ENCODE measurements around the gene MRPS5.

Gene MRPS5

DNA sequence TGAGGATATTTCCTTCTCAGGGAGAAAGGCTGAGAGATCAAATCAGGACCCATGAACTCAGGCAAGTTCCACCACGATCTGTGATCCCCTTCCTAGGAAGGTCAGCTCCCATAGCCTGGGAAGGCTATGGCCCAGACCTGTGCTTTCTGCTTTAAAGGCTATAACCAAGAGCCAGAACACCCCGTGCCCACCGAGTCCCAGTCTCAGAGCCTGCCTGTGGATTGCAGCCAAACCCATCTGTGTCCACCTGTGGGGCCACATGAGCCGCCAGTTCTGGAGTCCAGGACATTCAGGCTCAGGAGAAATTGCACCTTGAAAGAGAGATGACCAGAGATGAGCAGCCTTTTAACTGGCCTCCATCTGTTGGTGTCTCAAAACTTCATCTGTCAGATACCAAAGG lies 49.2 kb downstream of the MRPS5 start:
- TF ChIP-seq, protein P1, sequence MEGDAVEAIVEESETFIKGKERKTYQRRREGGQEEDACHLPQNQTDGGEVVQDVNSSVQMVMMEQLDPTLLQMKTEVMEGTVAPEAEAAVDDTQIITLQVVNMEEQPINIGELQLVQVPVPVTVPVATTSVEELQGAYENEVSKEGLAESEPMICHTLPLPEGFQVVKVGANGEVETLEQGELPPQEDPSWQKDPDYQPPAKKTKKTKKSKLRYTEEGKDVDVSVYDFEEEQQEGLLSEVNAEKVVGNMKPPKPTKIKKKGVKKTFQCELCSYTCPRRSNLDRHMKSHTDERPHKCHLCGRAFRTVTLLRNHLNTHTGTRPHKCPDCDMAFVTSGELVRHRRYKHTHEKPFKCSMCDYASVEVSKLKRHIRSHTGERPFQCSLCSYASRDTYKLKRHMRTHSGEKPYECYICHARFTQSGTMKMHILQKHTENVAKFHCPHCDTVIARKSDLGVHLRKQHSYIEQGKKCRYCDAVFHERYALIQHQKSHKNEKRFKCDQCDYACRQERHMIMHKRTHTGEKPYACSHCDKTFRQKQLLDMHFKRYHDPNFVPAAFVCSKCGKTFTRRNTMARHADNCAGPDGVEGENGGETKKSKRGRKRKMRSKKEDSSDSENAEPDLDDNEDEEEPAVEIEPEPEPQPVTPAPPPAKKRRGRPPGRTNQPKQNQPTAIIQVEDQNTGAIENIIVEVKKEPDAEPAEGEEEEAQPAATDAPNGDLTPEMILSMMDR (IDR thresholded peaks at IDR 0.05; ENCODE audit: insufficient read depth, low read depth, low read length, missing control alignments), result no peak
- DNase-seq (ENCODE audit: low read depth), result no peak
- no peak overlapping the region for H3K4me3 ChIP-seq (ENCODE audit: low read length)

DNA sequence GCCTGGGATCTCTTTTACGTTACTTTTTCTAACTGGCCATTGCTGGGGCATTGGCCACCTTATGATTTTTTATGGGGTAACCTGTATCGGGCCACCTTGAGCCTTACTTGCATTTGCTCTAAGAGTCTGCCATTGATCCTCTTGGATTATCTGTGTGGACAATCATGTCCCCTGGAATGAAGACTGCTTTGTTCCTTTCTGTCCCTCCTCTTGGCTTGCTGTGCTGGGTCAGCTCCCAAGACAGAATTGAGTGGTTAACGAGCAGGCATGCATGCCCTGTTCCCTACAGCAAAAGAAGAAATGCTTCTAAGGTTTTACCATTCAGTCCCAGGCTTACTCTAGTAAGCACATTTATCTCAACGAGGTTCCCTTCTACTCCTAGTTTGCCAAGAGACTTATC lies 49.8 kb downstream of the MRPS5 start:
- TF ChIP-seq, protein P1 (IDR thresholded peaks at IDR 0.05; ENCODE audit: insufficient read depth, low read depth, low read length, missing control alignments), result no peak
- H3K4me3 ChIP-seq (ENCODE audit: low read length), result no peak overlapping the region
- no peak for DNase-seq (ENCODE audit: low read depth)

DNA sequence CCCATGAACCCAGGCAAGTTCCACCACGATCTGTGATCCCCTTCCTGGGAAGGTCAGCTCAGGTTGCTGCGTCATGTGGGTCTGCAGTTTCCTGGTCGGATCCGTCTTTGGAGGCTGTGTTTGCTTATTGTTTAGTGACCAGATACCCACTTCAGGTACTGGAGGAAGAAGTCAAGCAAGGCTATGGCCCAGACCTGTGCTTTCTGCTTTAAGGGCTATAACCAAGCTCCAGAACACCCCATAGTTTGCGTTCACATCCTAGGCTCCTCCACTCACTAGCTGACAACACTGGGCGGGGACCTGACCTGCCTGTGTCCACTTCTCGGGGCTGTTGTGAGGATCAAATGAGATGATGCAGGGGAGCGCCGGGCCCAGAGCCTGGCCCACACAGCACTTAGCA lies 52.1 kb downstream of the MRPS5 start:
- TF ChIP-seq, protein P1 (IDR thresholded peaks at IDR 0.05; ENCODE audit: insufficient read depth, low read depth, low read length, missing control alignments), result no peak
- no peak for DNase-seq (ENCODE audit: low read depth)
- H3K4me3 ChIP-seq (ENCODE audit: low read length), result no peak overlapping the region

DNA sequence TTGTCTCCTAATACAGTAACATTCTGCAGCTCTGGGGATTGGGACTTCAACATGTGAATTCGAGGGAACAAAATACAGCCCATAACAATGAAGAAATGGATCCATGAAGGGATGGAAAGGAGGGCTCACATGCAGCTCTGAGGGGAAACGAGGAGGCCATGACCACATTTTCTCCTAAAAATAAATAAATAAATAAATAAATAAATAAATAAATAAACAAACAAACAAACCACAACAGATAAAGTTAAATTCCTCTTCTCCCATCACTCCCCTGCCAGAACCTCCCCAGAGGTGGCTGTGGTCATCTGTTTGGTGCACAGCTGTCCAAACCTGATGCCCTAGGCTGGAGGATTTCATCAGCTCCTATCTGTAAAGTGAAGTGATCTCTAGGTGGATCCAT lies 53.4 kb downstream of the MRPS5 start:
- no peak overlapping the region for H3K4me3 ChIP-seq (ENCODE audit: low read length)
- TF ChIP-seq, protein P1 (IDR thresholded peaks at IDR 0.05; ENCODE audit: insufficient read depth, low read depth, low read length, missing control alignments), result no peak
- DNase-seq (ENCODE audit: low read depth), result no peak

DNA sequence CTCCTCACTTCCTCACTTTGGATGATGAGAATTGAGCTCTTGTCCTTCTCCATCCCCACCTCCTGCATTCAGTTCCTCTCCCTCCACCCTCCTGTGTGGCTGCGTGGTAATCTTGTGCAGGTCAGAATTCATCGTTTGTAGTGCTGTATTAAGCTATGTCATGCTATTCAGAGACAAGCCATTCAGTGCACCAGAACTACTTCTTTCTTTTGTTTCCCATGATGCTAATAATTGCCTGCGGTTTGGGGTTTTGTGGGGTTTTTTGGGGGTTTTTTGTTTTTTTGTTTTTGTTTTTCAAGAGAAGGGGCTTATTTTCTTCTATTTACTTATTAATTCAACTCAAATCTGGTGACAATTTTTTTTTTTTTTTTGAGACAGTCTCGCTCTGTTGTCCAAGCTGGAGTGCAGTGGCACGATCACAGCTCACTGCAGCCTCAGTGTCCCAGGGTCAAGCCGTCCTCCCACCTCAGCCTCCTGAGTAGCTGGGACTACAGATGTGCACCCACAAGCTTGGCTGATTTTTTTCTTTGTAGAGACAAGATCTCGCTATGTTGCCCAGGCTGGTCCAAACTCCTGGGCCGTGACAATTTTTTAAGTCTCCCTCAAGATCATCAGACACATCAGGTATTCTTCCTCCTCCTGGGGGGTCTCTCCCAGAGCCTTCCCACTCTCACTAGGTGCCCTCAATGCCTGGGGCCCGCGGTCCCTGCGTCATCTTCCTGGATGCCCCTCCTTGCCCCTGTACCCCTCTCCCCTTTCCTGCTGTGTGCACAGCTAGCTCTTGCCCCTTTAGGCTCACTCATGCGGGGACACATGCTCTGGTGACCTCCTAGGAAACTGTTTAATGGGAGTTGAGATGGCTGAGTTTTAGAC lies 58.3 kb downstream of the MRPS5 start:
- no peak for DNase-seq (ENCODE audit: low read depth)
- H3K4me3 ChIP-seq (ENCODE audit: low read length), result no peak overlapping the region
- TF ChIP-seq, protein P1 (IDR thresholded peaks at IDR 0.05; ENCODE audit: insufficient read depth, low read depth, low read length, missing control alignments), result no peak

DNA sequence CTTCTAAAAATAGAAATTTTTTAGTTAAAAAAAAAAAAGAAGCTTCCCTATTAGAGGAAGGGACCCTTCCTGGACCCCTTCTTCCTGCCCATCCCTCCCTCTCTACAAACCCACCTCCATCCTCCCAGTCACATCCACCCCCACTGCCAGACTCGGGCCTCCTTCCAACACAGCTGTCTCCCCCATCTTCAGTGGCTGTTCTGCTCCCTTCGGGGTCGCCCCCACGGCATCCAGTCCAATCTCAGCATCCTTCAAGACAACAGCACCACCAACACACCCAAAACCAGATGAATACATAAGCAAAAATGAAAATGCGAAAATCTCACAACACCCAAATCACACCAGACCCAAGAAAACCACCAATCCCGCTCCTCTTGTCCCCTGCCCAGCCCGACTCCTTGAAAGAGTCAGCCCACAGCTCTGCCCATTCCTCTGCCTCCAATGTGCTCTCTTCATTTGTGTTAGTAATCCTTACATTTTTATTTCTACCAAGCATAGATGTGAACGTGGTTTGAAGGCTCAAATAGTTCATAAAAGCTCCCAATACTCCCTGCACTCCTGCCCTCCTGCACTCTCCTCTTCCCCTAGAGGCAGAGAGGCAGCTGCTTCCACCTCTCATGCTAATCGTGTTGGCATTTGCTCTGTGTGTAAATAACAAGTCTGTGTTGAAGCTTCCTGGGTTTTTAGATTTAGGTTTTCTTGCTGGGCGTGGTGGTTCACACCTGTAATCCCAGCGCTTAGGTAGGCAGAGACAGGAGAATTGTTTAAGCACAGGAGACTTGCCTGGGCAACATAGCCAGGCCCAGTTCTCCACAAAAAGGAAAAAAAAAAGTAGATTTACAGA lies 59.1 kb downstream of the MRPS5 start:
- no peak overlapping the region for H3K4me3 ChIP-seq (ENCODE audit: low read length)
- TF ChIP-seq, protein P1 (IDR thresholded peaks at IDR 0.05; ENCODE audit: insufficient read depth, low read depth, low read length, missing control alignments), result peak; percentile 29
- DNase-seq (ENCODE audit: low read depth), result peak; percentile 22
